Gastrocnemius medialis (tissue), 4 donors: ENCODE measurements around the gene OR2F2. TPM values are rescaled to one million over a fixed set of nuclear protein-coding genes. Genes with fewer than 3 reads are reported as not detected.

Experiments
- ATAC-seq, 2 donors: fragments of 150-250 bp; one replicate each; pipeline ENCODE4 v1.9.1; 2016
- DNase-seq, 2 donors: peaks; one replicate each; pipeline ENCODE4 v3.0.0-alpha.2; 2019
- H3K27ac ChIP-seq, 4 donors: fragments of 200-600 bp; sonication (generic); 1 replicate in 1 of 4; 2 replicates in 3 of 4; pipeline ENCODE4 v1.5.1; 2016 to 2018; ENCODE audit warnings: mild to moderate bottlenecking in 2 of 4, moderate library complexity in 1 of 4
- H3K27me3 ChIP-seq, 3 donors: fragments of 200-600 bp; sonication (generic) in 2 of 3; 1 replicate in 1 of 3; 2 replicates in 2 of 3; pipeline versions ENCODE4 v1.5.1 to v1.6.0; 2016 to 2019; ENCODE audit warnings: mild to moderate bottlenecking in 1 of 3, moderate library complexity in 1 of 3
- H3K36me3 ChIP-seq, 2 donors: fragments of 200-600 bp; sonication (generic) in 1 of 2; one replicate each; pipeline ENCODE4 v1.5.1; 2017 to 2018
- H3K4me1 ChIP-seq, 2 donors: fragments of 200-600 bp; sonication (generic) in 1 of 2; one replicate each; pipeline ENCODE4 v1.5.1; 2016 to 2017; ENCODE audit warnings: mild to moderate bottlenecking in 2 of 2
- H3K4me3 ChIP-seq, 4 donors: fragments of 200-600 bp; sonication (generic) in 3 of 4; 1 replicate in 1 of 4; 2 replicates in 3 of 4; pipeline ENCODE4 v1.5.1; 2016 to 2019; ENCODE audit warnings: mild to moderate bottlenecking in 2 of 4
- H3K9me3 ChIP-seq, 3 donors: fragments of 200-600 bp; sonication (generic) in 2 of 3; 1 replicate in 1 of 3; 2 replicates in 2 of 3; pipeline ENCODE4 v1.5.1; 2016 to 2019
- CTCF ChIP-seq, 5 experiments: fragments of 450-650 bp in 3 of 5; fragments of 200-600 bp in 2 of 5; sonication (generic) in 2 of 5; IDR thresholded peaks in 4 of 5; conservative IDR thresholded peaks in 1 of 5; 1 replicate in 4 of 5; 2 replicates in 1 of 5; pipeline ENCODE4 v1.5.1; 2016 to 2019; ENCODE audit warnings: antibody characterized with exemption in 5 of 5, mild to moderate bottlenecking in 3 of 5, moderate library complexity in 3 of 5
- POLR2A ChIP-seq, 2 donors: fragments of 450-650 bp; IDR thresholded peaks; one replicate each; pipeline ENCODE4 v1.6.1; 2017; ENCODE audit warnings: antibody characterized with exemption in 2 of 2, mild to moderate bottlenecking in 2 of 2, moderate library complexity in 2 of 2
- in situ Hi-C, 4 donors: fragments of 200-750 bp; cut with MboI; loops; one replicate each; pipeline versions ENCODE4 v1.15.0 to v1.8.0; 2017; ENCODE audit warnings: low sequenced_read_pairs in 4 of 4
- intact Hi-C: fragments of 100-400 bp; cut with DNase I; formaldehyde crosslinking; loops from one replicate; pipeline ENCODE4 v1.15.1; 2023; ENCODE audit warnings: low total_unique reads
- total RNA-seq, 4 donors: library from RNA; depleted of rRNA; stranded (reverse); fragments of >200 nt; gene quantifications; one replicate each; pipeline versions ENCODE4 v1.1.0 to v1.2.3, GENCODE V29; 2016

Gene OR2F2
- total RNA-seq, 4 donors from 2014 or later, result not detected

- no peak overlapping the region for H3K27ac ChIP-seq
- no peak overlapping the region for H3K4me3 ChIP-seq
- in situ Hi-C loops (loop anchor here in 1 of 4 donors (25.0 kb wide), 1 partner anchor 603 kb away; the partner anchor contains the start of genes CASP2 and TMEM139), intact Hi-C loops (no loop called here)
- ATAC-seq (no peak), DNase-seq (no peak)
- no peaks in the 10 kb centered on the region for H3K27me3 ChIP-seq
- no peaks in the 10 kb centered on the region for H3K36me3 ChIP-seq
- TF ChIP-seq POLR2A (IDR thresholded peaks at IDR 0.05) (no peak), CTCF (IDR thresholded peaks at IDR 0.05 in 4 of 5, conservative IDR thresholded peaks at IDR 0.05 in 1 of 5) (no peak)
- no peaks in the 10 kb centered on the region for H3K9me3 ChIP-seq
- H3K4me1 ChIP-seq, result peaks cover 3 to 4% of the 10 kb centered on the region in 2 donors
Measured at GRCh38 chr7:143890558-143890957, 44.5 kb upstream of the OR2F2 start.

GRCh38 chr7:143891457-143891856 lies 43.6 kb upstream of the OR2F2 start:
- TF ChIP-seq POLR2A (IDR thresholded peaks at IDR 0.05) (no peak), CTCF (IDR thresholded peaks at IDR 0.05 in 4 of 5, conservative IDR thresholded peaks at IDR 0.05 in 1 of 5) (no peak)
- DNase-seq, result no peak
- no peak overlapping the region for H3K4me3 ChIP-seq
- in situ Hi-C loops (loop anchor here in 1 of 4 donors (25.0 kb wide), 1 partner anchor 604 kb away; the partner anchor contains the start of genes CASP2 and TMEM139), intact Hi-C loops (no loop called here)
- H3K27me3 ChIP-seq, result no peaks in the 10 kb centered on the region
- H3K27ac ChIP-seq, result no peak overlapping the region
- peaks cover 0 to 3% of the 10 kb centered on the region in 2 donors for H3K4me1 ChIP-seq
- H3K9me3 ChIP-seq, result no peaks in the 10 kb centered on the region
- H3K36me3 ChIP-seq, result no peaks in the 10 kb centered on the region
- no peak for ATAC-seq

- intact Hi-C loops, result no loop called here
- no peak overlapping the region for H3K4me3 ChIP-seq
- no peaks in the 10 kb centered on the region for H3K36me3 ChIP-seq
- H3K27me3 ChIP-seq, result no peaks in the 10 kb centered on the region
- no peak for TF ChIP-seq CTCF (IDR thresholded peaks at IDR 0.05 in 4 of 5, conservative IDR thresholded peaks at IDR 0.05 in 1 of 5)
- no peak for TF ChIP-seq POLR2A (IDR thresholded peaks at IDR 0.05)
- H3K4me1 ChIP-seq, result no peaks in the 10 kb centered on the region
- no peaks in the 10 kb centered on the region for H3K9me3 ChIP-seq
- no peak for ATAC-seq
- in situ Hi-C loops, result loop anchor here in 1 of 4 donors (25.0 kb wide), 1 partner anchor 605 kb away; the partner anchor contains the start of genes CASP2 and TMEM139
- H3K27ac ChIP-seq, result no peak overlapping the region
- DNase-seq, result no peak
Measured at GRCh38 chr7:143892527-143893300, 42.3 kb upstream of the OR2F2 start.

GRCh38 chr7:143896667-143897066 lies 38.4 kb upstream of the OR2F2 start:
- no peak for ATAC-seq
- H3K4me3 ChIP-seq, result no peak overlapping the region
- peaks cover 21 to 22% of the 10 kb centered on the region in 2 donors for H3K4me1 ChIP-seq
- no peaks in the 10 kb centered on the region for H3K27me3 ChIP-seq
- no peak overlapping the region for H3K27ac ChIP-seq
- TF ChIP-seq CTCF (IDR thresholded peaks at IDR 0.05 in 4 of 5, conservative IDR thresholded peaks at IDR 0.05 in 1 of 5) (no peak), POLR2A (IDR thresholded peaks at IDR 0.05) (no peak)
- DNase-seq, result no peak
- in situ Hi-C loops, result loop anchor here in 1 of 4 donors (25.0 kb wide), 1 partner anchor 609 kb away; the partner anchor contains the start of genes CASP2 and TMEM139
- intact Hi-C loops, result no loop called here
- no peaks in the 10 kb centered on the region for H3K9me3 ChIP-seq
- no peaks in the 10 kb centered on the region for H3K36me3 ChIP-seq
